Esophagus muscularis mucosa (tissue), 4 donors: Measurements from ENCODE around the gene ASF1A. TPM values are rescaled to one million over a fixed set of nuclear protein-coding genes. Genes with fewer than 3 reads are reported as not detected.

ENCODE experiments used
- DNase-seq: peaks from one replicate; pipeline ENCODE4 v3.0.0-alpha.2; 2017; ENCODE audit errors: extremely low spot score
- H3K27ac ChIP-seq, 4 donors: fragments of 200-600 bp; sonication (generic); replicated peaks in 1 of 4; 1 replicate in 3 of 4; 2 replicates in 1 of 4; pipeline ENCODE4 v1.5.1; 2016 to 2019; ENCODE audit warnings: mild to moderate bottlenecking in 1 of 4
- H3K27me3 ChIP-seq, 4 donors: fragments of 200-600 bp; sonication (generic); one replicate each; pipeline versions ENCODE4 v1.5.1 to v1.6.0; 2016 to 2019
- H3K36me3 ChIP-seq, 4 donors: fragments of 200-600 bp; sonication (generic); one replicate each; pipeline ENCODE4 v1.5.1; 2016 to 2019
- H3K4me1 ChIP-seq, 4 donors: fragments of 200-600 bp; sonication (generic); one replicate each; pipeline ENCODE4 v1.5.1; 2016 to 2019
- H3K4me3 ChIP-seq, 4 donors: fragments of 200-600 bp; sonication (generic); 1 replicate in 2 of 4; 2 replicates in 2 of 4; pipeline ENCODE4 v1.5.1; 2016 to 2019; ENCODE audit warnings: mild to moderate bottlenecking in 4 of 4, moderate library complexity in 1 of 4
- H3K9me3 ChIP-seq, 4 donors: fragments of 200-600 bp; sonication (generic); 1 replicate in 3 of 4; 2 replicates in 1 of 4; pipeline ENCODE4 v1.5.1; 2016 to 2019
- EP300 ChIP-seq: sonication (generic); formaldehyde crosslinking; IDR thresholded peaks from one replicate; pipeline ENCODE4 v1.6.1; 2017; ENCODE audit warnings: antibody characterized with exemption
- POLR2A ChIP-seq: fragments of 450-650 bp; IDR thresholded peaks from one replicate; pipeline ENCODE4 v1.6.1; 2017; ENCODE audit warnings: antibody characterized with exemption, moderate library complexity, mild to moderate bottlenecking, low read depth
- POLR2AphosphoS5 ChIP-seq, 2 donors: sonication (generic); formaldehyde crosslinking; IDR thresholded peaks; one replicate each; pipeline ENCODE4 v1.6.1; 2017; ENCODE audit warnings: antibody characterized with exemption in 2 of 2
- WGBS: methylation state at CpG from one replicate; pipeline ENCODE4 v1.1.5; 2018; 5-methylcytosine and 5-hydroxymethylcytosine counted together
- intact Hi-C: fragments of 100-400 bp; cut with DNase I; formaldehyde crosslinking; loops from one replicate; pipeline ENCODE4 v1.15.1; 2023
- total RNA-seq, 4 donors: library from RNA; depleted of rRNA; stranded (reverse); fragments of >200 nt; gene quantifications; one replicate each; pipeline versions ENCODE4 v1.1.0 to v1.2.1, GENCODE V29; 2016
- TF ChIP-seq, protein P1 (sequence below), 3 experiments: fragments of 200-600 bp in 2 of 3; fragments of 450-650 bp in 1 of 3; sonication (generic) in 2 of 3; IDR thresholded peaks; one replicate each; pipeline ENCODE4 v1.5.1; 2017 to 2019; ENCODE audit warnings: antibody characterized with exemption in 3 of 3, mild to moderate bottlenecking in 2 of 3, moderate library complexity in 1 of 3

The ASF1A gene
- total RNA-seq, 4 donors from 2014 or later, result 6.6 to 13.7 (median 10.9) TPM

GRCh38 chr6:118931436-118931835, 37.5 kb downstream of the ASF1A start:
- no peak overlapping the region for H3K27ac ChIP-seq
- H3K4me1 ChIP-seq, result peaks cover 0 to 25% (median 17%) of the 10 kb centered on the region in 4 donors
- no peaks in the 10 kb centered on the region for H3K9me3 ChIP-seq
- WGBS, result over 99% methylated on average over 5 of the region's 5 CpGs
- no peak for DNase-seq
- no peak overlapping the region for H3K4me3 ChIP-seq
- TF ChIP-seq, protein P1, sequence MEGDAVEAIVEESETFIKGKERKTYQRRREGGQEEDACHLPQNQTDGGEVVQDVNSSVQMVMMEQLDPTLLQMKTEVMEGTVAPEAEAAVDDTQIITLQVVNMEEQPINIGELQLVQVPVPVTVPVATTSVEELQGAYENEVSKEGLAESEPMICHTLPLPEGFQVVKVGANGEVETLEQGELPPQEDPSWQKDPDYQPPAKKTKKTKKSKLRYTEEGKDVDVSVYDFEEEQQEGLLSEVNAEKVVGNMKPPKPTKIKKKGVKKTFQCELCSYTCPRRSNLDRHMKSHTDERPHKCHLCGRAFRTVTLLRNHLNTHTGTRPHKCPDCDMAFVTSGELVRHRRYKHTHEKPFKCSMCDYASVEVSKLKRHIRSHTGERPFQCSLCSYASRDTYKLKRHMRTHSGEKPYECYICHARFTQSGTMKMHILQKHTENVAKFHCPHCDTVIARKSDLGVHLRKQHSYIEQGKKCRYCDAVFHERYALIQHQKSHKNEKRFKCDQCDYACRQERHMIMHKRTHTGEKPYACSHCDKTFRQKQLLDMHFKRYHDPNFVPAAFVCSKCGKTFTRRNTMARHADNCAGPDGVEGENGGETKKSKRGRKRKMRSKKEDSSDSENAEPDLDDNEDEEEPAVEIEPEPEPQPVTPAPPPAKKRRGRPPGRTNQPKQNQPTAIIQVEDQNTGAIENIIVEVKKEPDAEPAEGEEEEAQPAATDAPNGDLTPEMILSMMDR (IDR thresholded peaks at IDR 0.05), result no peak
- no peak for TF ChIP-seq POLR2AphosphoS5 (IDR thresholded peaks at IDR 0.05)
- no peak for TF ChIP-seq EP300
- no peak for TF ChIP-seq POLR2A
- H3K36me3 ChIP-seq, result peaks cover 9 to 49% (median 30%) of the 10 kb centered on the region in 4 donors
- intact Hi-C loops, result no loop called here
- no peaks in the 10 kb centered on the region for H3K27me3 ChIP-seq

DNA sequence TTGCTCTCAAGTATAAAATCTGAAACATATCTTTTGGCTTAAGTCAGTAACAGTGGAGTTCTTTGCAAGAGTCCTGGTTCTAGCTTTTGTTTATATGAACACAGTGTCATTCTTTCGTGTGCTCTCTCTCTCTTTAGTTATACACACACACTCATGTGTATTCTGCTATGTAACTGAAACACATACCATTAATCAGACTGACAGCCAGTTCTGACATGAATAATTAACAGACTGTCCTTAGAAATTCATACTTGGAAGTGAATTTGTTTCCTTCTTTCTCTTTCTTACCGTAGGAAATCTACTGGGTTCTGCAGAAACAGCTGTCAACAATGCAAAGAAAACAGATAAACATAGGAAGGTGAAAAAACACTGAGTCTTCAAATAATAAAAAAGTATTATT, 38.5 kb downstream of the ASF1A start:
- no peaks in the 10 kb centered on the region for H3K9me3 ChIP-seq
- 42% methylated on average over 2 of the region's 2 CpGs for WGBS
- no peak overlapping the region for H3K27ac ChIP-seq
- H3K4me1 ChIP-seq, result peaks cover 0 to 25% (median 17%) of the 10 kb centered on the region in 4 donors
- no peaks in the 10 kb centered on the region for H3K27me3 ChIP-seq
- TF ChIP-seq, protein P1 (IDR thresholded peaks at IDR 0.05), result no peak
- TF ChIP-seq POLR2AphosphoS5 (IDR thresholded peaks at IDR 0.05), result no peak
- no peak for TF ChIP-seq EP300
- TF ChIP-seq POLR2A, result no peak
- intact Hi-C loops, result no loop called here
- H3K4me3 ChIP-seq, result no peak overlapping the region
- H3K36me3 ChIP-seq, result peaks cover 9 to 40% (median 27%) of the 10 kb centered on the region in 4 donors
- DNase-seq, result no peak

GRCh38 chr6:118933855-118934460, 40.0 kb downstream of the ASF1A start:
- Histone ChIP-seq H3K9me3 (no peaks in the 10 kb centered on the region), H3K27ac (peak overlapping the region; percentile 91 to 96 (median 94)), H3K4me1 (peaks cover 0 to 25% (median 17%) of the 10 kb centered on the region in 4 donors), H3K27me3 (no peaks in the 10 kb centered on the region), H3K4me3 (peak overlapping the region; percentile 64 to 90 (median 86)), H3K36me3 (peaks cover 5 to 24% (median 13%) of the 10 kb centered on the region in 4 donors)
- intact Hi-C loops, result loop anchor here (2.0 kb wide), 1 partner anchor 39 kb away; the partner anchor contains the start of gene ASF1A
- WGBS, result 22% methylated on average over 8 of the region's 8 CpGs
- TF ChIP-seq EP300 (no peak), POLR2AphosphoS5 (IDR thresholded peaks at IDR 0.05) (no peak), POLR2A (no peak)
- TF ChIP-seq, protein P1 (IDR thresholded peaks at IDR 0.05), result no peak
- no peak for DNase-seq

DNA sequence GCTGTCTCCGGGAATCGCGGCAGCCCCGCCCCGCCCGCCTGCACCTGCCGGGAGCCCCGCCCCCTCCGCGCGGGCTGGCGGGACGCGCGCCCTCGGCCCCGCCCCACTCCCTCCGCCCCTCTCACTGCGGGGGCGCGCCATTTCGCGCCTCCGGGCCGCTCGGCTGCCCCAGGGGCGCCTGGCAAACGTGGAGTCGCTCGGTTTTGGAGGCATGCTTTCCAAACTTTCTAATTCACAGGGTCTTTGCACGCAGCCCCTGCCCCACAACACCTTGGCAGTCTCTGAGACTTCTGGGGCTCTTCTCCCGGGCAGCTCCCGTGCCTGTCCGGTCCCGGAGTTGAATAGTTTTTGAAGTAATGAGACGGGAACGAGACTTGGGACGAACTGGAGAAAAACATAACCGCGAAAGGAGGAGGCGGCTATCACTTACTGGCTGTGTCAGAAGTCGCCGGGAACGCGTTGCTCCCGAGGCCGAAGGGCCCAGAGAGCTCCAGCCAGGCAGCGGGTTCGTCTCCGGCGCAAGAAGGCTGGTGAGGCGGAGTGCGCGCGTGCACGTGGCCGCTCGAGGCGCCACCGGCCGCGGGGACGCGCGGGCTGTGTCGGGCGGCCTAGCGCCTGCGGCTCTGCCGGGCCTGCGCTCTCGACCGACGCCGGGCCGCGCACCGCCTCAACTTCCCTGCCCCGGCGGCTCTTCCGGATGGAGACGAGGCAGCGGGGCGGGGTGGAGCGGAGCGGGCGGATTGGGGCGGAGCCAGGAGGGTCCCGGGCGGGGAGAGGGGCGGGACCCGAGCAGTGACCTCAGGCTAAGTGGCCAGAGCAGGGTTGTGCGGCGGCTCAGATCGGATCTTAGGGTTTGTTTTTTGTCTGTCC, 40.7 kb downstream of the ASF1A start, which contains the start of gene MCM9:
TSS of gene MCM9 (minus strand) at position 699 of the 870 bp plus-strand sequence. CDS start 3,436 bp downstream, outside the sequence.
- TF ChIP-seq, protein P1 (IDR thresholded peaks at IDR 0.05), result peak in 1 of 3 experiments; percentile 12
- TF ChIP-seq EP300, result no peak
- no peak for TF ChIP-seq POLR2A
- peak; percentile 67 to 76 for TF ChIP-seq POLR2AphosphoS5 (IDR thresholded peaks at IDR 0.05)
- Histone ChIP-seq H3K36me3 (peaks cover 5 to 17% (median 9%) of the 10 kb centered on the region in 4 donors), H3K27me3 (no peaks in the 10 kb centered on the region), H3K9me3 (no peaks in the 10 kb centered on the region), H3K4me3 (peak within 1 kb of the TSS; percentile 64 to 90 (median 86)), H3K4me1 (peaks cover 0 to 25% (median 17%) of the 10 kb centered on the region in 4 donors), H3K27ac (peak within 1 kb of the TSS; percentile 91 to 96 (median 94))
- peak; percentile 97 for DNase-seq
- intact Hi-C loops, result loop anchor here (2.0 kb wide), 1 partner anchor 40 kb away; the partner anchor contains the start of gene ASF1A
- under 1% methylated on average over 61 of the region's 95 CpGs for WGBS
